RWPE2 (cell line): ENCODE measurements around the gene TMEM9B.

Experiments used
- ATAC-seq: fragments of 200-7000 bp; cut with Tn5 transposase; 3 replicates; pipeline ENCODE4 v1.9.1; 2021; ENCODE audit warnings: low read depth
- DNase-seq: peaks from one replicate; pipeline ENCODE4 v3.0.0-alpha.2; 2020; ENCODE audit warnings: low spot score
- H3K27ac ChIP-seq: fragments of 450-650 bp; 2 replicates; pipeline ENCODE4 v1.5.1; 2017; ENCODE audit warnings: mild to moderate bottlenecking; ENCODE audit not compliant: poor library complexity, severe bottlenecking
- H3K27me3 ChIP-seq: fragments of 250-450 bp; sonication (Bioruptor Pico); 2 replicates; pipeline ENCODE4 v1.5.1; 2021; ENCODE audit warnings: mild to moderate bottlenecking, moderate library complexity; ENCODE audit not compliant: insufficient read depth, poor library complexity, severe bottlenecking
- H3K36me3 ChIP-seq: fragments of 250-450 bp; sonication (Bioruptor Pico); 2 replicates; pipeline ENCODE4 v1.5.1; 2020; ENCODE audit warnings: low read depth, mild to moderate bottlenecking, moderate library complexity
- H3K4me1 ChIP-seq: fragments of 250-450 bp; sonication (Bioruptor Pico); 2 replicates; pipeline ENCODE4 v1.5.1; 2021; ENCODE audit warnings: mild to moderate bottlenecking, moderate library complexity; ENCODE audit not compliant: insufficient read depth, poor library complexity, severe bottlenecking
- H3K4me3 ChIP-seq: fragments of 250-450 bp; sonication (Bioruptor Pico); 2 replicates; pipeline ENCODE4 v1.5.1; 2021; ENCODE audit warnings: mild to moderate bottlenecking, moderate library complexity; ENCODE audit not compliant: severe bottlenecking
- H3K9me3 ChIP-seq: fragments of 250-450 bp; sonication (Bioruptor Pico); 2 replicates; pipeline ENCODE4 v1.5.1; 2021; ENCODE audit warnings: mild to moderate bottlenecking, moderate library complexity; ENCODE audit not compliant: severe bottlenecking
- TF ChIP-seq, protein P1 (sequence below): fragments of 450-650 bp; IDR thresholded peaks from one replicate; pipeline ENCODE4 v1.5.1; 2017; ENCODE audit warnings: mild to moderate bottlenecking, moderate library complexity; ENCODE audit not compliant: poor library complexity, severe bottlenecking

The TMEM9B gene

DNA sequence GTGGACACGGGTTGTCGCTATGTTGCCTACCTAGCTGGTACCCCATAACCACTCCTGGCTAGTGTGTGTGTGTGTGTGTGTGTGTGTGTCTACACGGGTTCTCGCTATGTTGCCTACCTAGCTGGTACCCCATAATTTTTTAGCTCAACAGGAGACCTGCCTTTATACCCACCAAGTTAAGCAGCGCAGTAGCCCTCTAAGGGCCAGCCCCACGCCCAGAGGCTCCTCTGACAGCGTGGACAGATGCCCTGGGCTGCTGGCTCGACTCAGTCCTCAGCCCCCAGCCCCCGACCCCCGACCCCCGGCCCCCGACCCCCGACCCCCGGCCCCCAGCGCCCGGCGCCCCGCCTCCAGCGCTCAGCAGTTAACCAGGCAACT, 53.6 kb downstream of the TMEM9B start:
- no peaks in the 10 kb centered on the region for H3K9me3 ChIP-seq
- DNase-seq (no peak), ATAC-seq (peak; percentile 18)
- peak overlapping the region; percentile 51 for H3K4me3 ChIP-seq
- peaks cover 13% of the 10 kb centered on the region for H3K36me3 ChIP-seq
- H3K27ac ChIP-seq = peak overlapping the region; percentile 95
- H3K27me3 ChIP-seq = no peaks in the 10 kb centered on the region
- TF ChIP-seq, protein P1, sequence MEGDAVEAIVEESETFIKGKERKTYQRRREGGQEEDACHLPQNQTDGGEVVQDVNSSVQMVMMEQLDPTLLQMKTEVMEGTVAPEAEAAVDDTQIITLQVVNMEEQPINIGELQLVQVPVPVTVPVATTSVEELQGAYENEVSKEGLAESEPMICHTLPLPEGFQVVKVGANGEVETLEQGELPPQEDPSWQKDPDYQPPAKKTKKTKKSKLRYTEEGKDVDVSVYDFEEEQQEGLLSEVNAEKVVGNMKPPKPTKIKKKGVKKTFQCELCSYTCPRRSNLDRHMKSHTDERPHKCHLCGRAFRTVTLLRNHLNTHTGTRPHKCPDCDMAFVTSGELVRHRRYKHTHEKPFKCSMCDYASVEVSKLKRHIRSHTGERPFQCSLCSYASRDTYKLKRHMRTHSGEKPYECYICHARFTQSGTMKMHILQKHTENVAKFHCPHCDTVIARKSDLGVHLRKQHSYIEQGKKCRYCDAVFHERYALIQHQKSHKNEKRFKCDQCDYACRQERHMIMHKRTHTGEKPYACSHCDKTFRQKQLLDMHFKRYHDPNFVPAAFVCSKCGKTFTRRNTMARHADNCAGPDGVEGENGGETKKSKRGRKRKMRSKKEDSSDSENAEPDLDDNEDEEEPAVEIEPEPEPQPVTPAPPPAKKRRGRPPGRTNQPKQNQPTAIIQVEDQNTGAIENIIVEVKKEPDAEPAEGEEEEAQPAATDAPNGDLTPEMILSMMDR = no peak
- H3K4me1 ChIP-seq = peaks cover 33% of the 10 kb centered on the region

DNA sequence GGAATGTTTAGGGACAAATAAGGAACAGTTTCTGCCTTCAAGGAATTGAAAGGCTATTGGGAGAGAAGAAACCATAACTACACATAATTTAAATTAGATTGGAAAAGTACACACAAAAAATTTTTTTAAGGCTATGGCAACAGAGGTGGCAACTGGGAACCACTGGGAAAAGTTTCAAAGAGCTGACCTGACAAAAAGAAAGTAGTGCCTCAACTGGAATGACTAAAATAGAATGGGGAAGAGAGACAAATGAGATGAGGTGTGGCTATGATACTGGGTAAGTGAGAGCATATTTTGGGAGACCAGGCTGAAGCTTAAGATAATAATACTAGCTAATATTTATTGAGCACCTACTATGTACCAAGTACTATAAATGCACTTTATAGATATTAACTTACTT, 56.1 kb downstream of the TMEM9B start:
- Histone ChIP-seq H3K4me3 (no peak overlapping the region), H3K27me3 (no peaks in the 10 kb centered on the region), H3K4me1 (peaks cover 38% of the 10 kb centered on the region), H3K9me3 (no peaks in the 10 kb centered on the region), H3K36me3 (no peaks in the 10 kb centered on the region), H3K27ac (peak overlapping the region; percentile 95)
- DNase-seq = no peak
- TF ChIP-seq, protein P1 = no peak
- no peak for ATAC-seq

DNA sequence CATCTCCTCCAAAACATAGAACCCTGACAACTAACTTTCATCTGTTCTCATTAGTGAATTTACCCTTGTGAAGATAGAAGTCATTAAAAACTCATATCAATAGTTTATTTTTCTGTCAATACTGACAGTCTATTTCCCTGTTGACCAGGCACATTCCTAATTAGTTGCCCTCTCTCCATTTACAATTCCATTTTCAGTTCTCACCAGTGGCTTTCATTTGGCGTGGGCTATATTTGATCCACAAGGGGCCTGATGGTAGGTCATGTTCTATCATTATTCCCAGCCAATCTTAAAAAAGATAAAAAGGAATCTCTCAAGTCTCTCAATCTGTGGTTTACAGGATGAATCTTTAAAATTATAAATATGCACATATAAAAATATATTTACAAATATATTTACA, 57.1 kb downstream of the TMEM9B start:
- H3K4me3 ChIP-seq = no peak overlapping the region
- H3K27me3 ChIP-seq = no peaks in the 10 kb centered on the region
- TF ChIP-seq, protein P1 = no peak
- no peak for ATAC-seq
- H3K9me3 ChIP-seq = no peaks in the 10 kb centered on the region
- H3K27ac ChIP-seq = peak overlapping the region; percentile 95
- H3K36me3 ChIP-seq = no peaks in the 10 kb centered on the region
- H3K4me1 ChIP-seq = peaks cover 38% of the 10 kb centered on the region
- DNase-seq = no peak

DNA sequence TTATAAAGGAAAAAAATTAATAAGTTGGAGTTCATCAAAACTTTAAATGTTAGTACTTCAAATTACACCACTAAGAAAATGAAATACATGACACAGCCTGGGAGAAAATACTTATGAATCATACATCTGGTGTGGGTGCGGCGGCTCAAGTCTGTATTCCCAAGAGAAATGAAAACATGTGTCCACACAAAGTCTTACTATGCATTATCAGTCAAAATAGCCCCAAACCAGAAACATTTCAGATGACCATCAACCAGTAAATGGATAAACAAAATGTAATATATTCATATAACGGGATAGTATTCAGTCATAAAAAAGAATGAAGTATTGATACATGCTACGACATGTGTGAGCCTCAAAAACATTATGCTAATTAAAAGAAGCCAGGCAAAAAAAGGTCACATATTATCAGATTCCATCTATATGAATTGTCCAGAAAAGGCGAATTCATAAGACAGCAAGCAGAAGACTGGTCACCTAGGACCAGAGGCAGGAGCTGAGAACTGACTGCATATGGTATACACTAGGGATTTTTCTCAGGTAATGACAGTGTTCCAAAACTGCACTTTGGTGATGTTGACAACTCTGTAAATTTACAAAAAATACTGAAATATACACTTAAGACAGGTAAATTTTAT, 58.6 kb downstream of the TMEM9B start:
- H3K4me1 ChIP-seq = peaks cover 38% of the 10 kb centered on the region
- H3K27ac ChIP-seq = peak overlapping the region; percentile 95
- peaks cover 5% of the 10 kb centered on the region for H3K9me3 ChIP-seq
- H3K4me3 ChIP-seq = no peak overlapping the region
- peak; percentile 75 for ATAC-seq
- H3K36me3 ChIP-seq = no peaks in the 10 kb centered on the region
- DNase-seq = no peak
- TF ChIP-seq, protein P1 = no peak
- H3K27me3 ChIP-seq = no peaks in the 10 kb centered on the region

DNA sequence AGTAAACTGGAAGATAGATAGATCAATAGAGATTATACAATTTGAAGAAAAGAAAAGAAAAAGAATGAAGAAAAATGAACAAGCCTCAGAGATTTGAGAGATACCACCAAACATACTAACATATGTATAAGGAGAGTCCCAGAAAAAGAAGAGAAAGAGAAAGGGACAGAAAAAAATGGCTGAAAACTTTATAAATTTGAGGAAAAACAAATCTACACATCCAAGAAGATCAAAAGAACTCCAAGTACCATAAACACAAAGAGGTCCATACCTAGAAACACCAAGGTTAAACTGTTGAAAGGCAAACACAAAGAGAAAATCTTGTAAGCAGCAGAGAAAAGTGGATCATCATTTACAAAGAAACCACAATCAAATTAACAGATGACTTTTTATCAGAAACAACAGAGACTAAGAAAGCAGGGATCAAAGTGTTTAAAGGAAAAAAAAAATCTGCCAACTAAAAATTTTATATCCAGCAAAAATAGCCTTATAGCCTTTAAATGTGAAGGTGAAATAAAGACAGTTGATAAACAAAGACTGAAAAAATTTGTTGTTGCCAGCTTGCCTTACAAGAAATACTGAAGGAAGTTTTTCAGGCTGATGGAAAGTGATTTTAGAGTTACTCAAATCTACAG, 65.0 kb downstream of the TMEM9B start:
- no peak for ATAC-seq

More for the DNA sequence above, 65.0 kb downstream of the TMEM9B start:
- Histone ChIP-seq H3K4me1 (peaks cover 2% of the 10 kb centered on the region), H3K36me3 (no peaks in the 10 kb centered on the region), H3K4me3 (no peak overlapping the region), H3K9me3 (peaks cover 16% of the 10 kb centered on the region), H3K27ac (no peak overlapping the region), H3K27me3 (no peaks in the 10 kb centered on the region)
- TF ChIP-seq, protein P1 = no peak
- no peak for DNase-seq
